Mononuclear cell (primary cell): ENCODE results near the gene TBC1D22A. TPM values are rescaled to one million over a fixed set of nuclear protein-coding genes. Genes with fewer than 3 reads are reported as not detected.

Source experiments
- H3K27me3 ChIP-seq: 2 replicates; pipeline ENCODE4 v1.6.0; 2011; ENCODE audit warnings: low read length, control low read depth; ENCODE audit not compliant: insufficient read depth
- H3K4me1 ChIP-seq: 2 replicates; pipeline ENCODE4 v1.5.1; 2011; ENCODE audit warnings: mild to moderate bottlenecking, low read length, control low read depth; ENCODE audit not compliant: insufficient read depth
- H3K4me3 ChIP-seq: 2 replicates; pipeline ENCODE4 v1.5.1; 2011; ENCODE audit warnings: mild to moderate bottlenecking, low read length, moderate library complexity
- H3K9me3 ChIP-seq: 2 replicates; pipeline ENCODE4 v1.5.1; 2011; ENCODE audit warnings: low read depth, mild to moderate bottlenecking, control low read depth, low read length
- total RNA-seq: library from RNA; depleted of rRNA; stranded (reverse); fragments of >200 nt; gene quantifications from one replicate; pipeline ENCODE4 v1.2.3, GENCODE V29; 2012

TBC1D22A gene
- total RNA-seq, 1 donor: 14.1 TPM

DNA sequence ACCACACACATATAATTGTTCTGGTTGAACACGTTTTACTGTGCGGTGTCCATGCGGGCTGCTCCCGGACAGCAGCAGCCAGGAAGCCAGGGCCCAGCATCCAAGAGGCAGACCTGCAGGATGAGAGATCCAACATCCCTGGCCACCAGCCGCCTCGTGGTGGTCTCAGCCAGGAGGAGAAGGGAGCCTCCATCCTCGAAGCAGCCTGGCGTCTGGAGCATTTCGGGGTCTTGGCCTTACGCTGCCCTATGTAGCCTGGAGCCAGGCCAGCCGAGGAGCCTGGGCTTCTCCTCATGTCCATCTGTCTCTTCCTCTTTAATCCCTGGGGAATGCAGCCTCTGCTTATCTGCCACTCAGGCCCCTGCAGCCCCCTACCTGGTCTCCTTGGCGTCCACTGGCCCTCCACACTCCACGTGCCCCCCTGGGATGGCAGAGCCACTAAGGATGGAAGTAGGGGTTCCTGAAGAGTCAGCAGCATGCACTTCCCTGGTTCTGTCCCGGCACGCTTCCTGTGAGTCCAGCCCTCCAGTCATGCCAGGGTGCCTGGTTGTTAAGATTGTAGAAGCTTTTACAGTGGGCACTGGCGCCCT is 253.2 kb downstream of the TBC1D22A start:
- Histone ChIP-seq H3K4me3 (no peak overlapping the region), H3K9me3 (no peaks in the 10 kb centered on the region), H3K4me1 (no peaks in the 10 kb centered on the region), H3K27me3 (no peaks in the 10 kb centered on the region)

DNA sequence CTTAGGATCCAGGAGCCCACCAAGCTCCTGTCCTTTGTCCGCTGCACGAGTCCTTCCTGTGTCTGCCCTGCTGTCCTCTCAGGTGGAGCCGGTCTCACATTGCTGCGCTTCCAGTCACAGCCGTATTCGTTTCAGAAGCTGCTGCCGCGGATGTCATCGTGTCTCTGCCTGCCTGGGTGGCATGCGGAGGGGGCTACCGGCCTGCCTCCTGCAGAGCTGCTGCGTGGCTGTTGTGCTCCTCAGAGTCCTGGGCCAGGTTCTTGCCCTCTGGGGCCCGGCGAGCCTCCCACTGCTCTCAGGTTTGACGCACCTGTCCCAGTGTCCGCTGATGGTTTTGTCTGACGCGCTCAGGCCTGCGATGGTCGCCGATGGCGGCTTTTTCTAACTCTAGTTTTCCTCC is 254.2 kb downstream of the TBC1D22A start:
- no peak overlapping the region for H3K4me3 ChIP-seq
- no peaks in the 10 kb centered on the region for H3K4me1 ChIP-seq
- no peaks in the 10 kb centered on the region for H3K9me3 ChIP-seq
- H3K27me3 ChIP-seq: no peaks in the 10 kb centered on the region

DNA sequence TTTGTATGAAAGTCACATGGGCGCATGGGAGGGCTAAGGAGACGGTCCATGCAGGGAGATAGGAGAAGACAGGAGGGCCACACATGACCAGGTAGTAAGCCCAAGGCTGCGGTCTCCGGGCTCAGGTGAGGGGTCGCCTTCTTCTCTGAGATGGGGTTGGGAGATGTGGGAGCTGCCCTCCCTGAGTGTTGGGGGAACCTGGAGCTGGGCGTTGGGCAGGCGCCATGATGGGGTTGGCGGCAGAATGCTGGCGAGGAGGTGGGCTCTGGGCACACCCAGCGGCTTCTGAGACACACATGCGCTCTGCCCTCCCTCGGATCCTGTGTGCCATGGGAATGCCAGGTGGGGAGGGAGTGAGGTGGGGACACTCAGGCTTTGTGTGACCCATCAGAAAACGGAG is 254.8 kb downstream of the TBC1D22A start:
- H3K4me1 ChIP-seq: no peaks in the 10 kb centered on the region
- no peaks in the 10 kb centered on the region for H3K9me3 ChIP-seq
- H3K27me3 ChIP-seq: no peaks in the 10 kb centered on the region
- no peak overlapping the region for H3K4me3 ChIP-seq

GRCh38 chr22:47018010-47018910 is 255.8 kb downstream of the TBC1D22A start:
- no peaks in the 10 kb centered on the region for H3K9me3 ChIP-seq
- H3K27me3 ChIP-seq: no peaks in the 10 kb centered on the region
- no peaks in the 10 kb centered on the region for H3K4me1 ChIP-seq
- H3K4me3 ChIP-seq: no peak overlapping the region

GRCh38 chr22:47019012-47019790 is 256.8 kb downstream of the TBC1D22A start:
- H3K4me3 ChIP-seq: no peak overlapping the region
- H3K27me3 ChIP-seq: no peaks in the 10 kb centered on the region
- H3K9me3 ChIP-seq: no peaks in the 10 kb centered on the region
- no peaks in the 10 kb centered on the region for H3K4me1 ChIP-seq

- no peaks in the 10 kb centered on the region for H3K27me3 ChIP-seq
- H3K4me1 ChIP-seq: no peaks in the 10 kb centered on the region
- H3K4me3 ChIP-seq: no peak overlapping the region
- H3K9me3 ChIP-seq: no peaks in the 10 kb centered on the region
Observed at GRCh38 chr22:47020166-47020565, 257.7 kb downstream of the TBC1D22A start.

DNA sequence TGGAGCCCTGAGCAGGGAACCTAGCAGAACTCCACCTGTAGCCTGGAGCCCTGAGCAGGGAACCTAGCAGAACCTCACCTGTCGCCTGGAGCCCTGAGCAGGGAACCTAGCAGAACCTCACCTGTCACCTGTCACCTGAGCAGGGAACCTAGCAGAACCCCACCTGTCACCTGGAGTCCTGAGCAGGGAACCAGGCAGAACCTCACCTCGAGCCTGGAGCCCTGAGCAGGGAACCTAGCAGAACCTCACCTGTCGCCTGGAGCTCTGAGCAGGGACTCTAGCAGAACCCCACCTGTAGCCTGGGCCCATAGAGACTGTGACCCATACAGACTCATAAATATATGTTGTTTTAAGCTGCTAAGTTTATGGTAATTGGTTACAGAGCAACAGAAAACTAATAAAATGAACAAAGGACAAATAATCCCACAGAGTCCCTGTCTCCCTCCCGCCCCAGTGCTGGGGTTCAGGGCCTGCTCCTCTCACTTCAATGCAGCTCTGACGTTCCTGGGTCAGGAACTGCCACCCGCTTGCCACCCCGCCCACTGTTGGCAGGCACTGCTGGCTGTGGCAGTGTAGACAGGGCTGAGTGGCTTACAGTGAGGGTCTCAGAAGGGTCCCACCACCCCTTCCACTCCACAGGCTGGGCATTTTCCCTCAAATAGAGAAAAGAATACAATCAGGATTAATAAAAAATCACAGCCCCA is 259.1 kb downstream of the TBC1D22A start:
- Histone ChIP-seq H3K9me3 (no peaks in the 10 kb centered on the region), H3K4me1 (no peaks in the 10 kb centered on the region), H3K27me3 (no peaks in the 10 kb centered on the region), H3K4me3 (no peak overlapping the region)

DNA sequence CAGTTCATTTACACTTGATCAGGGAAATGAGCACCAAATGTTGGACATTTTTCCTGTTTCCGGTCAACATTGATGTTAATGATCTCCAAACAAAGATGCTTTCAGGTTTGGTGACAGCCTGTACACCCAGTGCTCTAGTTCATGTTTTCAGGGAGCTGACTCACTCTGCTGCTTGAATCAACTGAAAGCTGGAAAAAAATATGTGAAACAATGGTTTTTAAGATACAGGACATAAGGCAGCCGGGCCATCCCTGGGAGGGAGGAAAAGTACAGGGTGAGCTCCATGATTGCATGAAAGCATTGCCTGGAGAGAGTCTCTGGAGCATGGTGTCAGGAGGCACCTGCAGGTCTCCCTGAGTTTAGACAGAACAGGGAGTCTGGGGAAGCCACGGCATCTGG is 259.6 kb downstream of the TBC1D22A start:
- Histone ChIP-seq H3K27me3 (no peaks in the 10 kb centered on the region), H3K4me1 (no peaks in the 10 kb centered on the region), H3K9me3 (no peaks in the 10 kb centered on the region), H3K4me3 (no peak overlapping the region)

DNA sequence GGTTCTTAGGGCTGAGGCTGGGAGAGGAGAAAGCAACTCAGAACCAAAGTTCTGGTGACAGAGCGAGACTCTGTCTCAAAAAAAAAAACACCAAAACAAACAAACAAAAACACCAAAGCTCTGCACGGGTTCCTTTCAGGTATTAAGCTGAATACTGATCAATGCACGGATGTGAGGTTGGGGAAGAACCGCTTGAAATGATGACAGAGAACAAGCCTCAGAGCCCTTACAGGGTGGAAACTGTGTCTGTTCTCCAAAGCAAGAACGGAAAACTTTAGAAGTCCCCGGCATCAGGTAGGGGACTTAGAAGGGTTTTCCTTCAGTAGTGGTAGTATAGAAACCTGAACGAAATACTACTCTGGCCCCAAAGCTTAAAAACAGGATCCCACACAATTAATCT is 260.0 kb downstream of the TBC1D22A start:
- Histone ChIP-seq H3K27me3 (no peaks in the 10 kb centered on the region), H3K9me3 (no peaks in the 10 kb centered on the region)

GRCh38 chr22:47023871-47024270 is 261.4 kb downstream of the TBC1D22A start:
- Histone ChIP-seq H3K4me1 (no peaks in the 10 kb centered on the region), H3K27me3 (no peaks in the 10 kb centered on the region), H3K4me3 (no peak overlapping the region), H3K9me3 (no peaks in the 10 kb centered on the region)

More for the DNA sequence above, 260.0 kb downstream of the TBC1D22A start:
- no peaks in the 10 kb centered on the region for H3K4me1 ChIP-seq
- no peak overlapping the region for H3K4me3 ChIP-seq

DNA sequence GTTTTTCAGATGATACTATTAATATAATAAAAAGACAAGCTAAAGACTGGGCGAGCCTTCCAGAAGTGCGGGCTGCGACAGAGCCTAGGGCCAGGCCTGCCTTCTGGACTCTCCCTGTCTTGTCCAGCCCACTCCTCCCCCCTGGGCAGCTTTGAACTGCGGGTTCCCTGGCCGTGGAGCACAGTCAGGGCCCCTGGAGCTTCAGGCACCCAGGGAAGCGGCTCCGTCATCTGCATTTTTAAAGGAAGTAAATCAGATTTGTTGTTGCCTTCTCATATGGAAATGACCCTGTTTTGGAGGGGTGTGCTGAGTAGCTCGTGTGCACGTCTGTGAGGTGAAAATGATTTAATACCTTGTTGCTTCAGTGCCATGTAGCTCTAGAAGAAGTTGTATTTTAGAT is 265.3 kb downstream of the TBC1D22A start:
- no peaks in the 10 kb centered on the region for H3K4me1 ChIP-seq
- no peaks in the 10 kb centered on the region for H3K27me3 ChIP-seq
- no peaks in the 10 kb centered on the region for H3K9me3 ChIP-seq
- H3K4me3 ChIP-seq: no peak overlapping the region

GRCh38 chr22:47029244-47030074 is 267.0 kb downstream of the TBC1D22A start:
- Histone ChIP-seq H3K4me3 (no peak overlapping the region), H3K4me1 (no peaks in the 10 kb centered on the region), H3K27me3 (no peaks in the 10 kb centered on the region), H3K9me3 (no peaks in the 10 kb centered on the region)

DNA sequence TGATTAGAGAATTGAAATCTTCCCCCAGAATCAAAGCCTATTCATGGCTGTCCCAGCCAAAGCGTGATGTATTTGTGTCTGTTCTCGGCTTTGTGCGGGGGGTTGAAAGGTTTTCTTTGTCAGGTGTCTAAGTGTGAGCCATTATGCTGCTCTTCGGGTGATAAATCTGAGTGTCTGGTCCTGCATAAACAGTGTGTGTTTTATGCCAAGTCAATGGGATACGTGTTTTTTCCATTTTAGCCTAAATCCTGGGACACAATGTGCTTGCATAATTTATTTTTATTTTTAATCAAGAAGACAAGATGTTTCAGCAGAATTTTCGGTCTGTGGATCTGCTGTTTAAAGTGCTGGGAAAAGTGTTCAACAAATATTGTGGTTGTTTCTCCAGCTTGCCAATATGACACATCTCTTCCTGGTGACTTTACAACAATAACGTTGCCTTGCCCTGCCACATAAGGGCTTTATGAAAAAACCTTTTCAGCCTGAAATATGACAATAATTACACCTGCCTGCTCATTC is 267.8 kb downstream of the TBC1D22A start:
- H3K4me3 ChIP-seq: no peak overlapping the region
- no peaks in the 10 kb centered on the region for H3K9me3 ChIP-seq
- H3K27me3 ChIP-seq: no peaks in the 10 kb centered on the region
- H3K4me1 ChIP-seq: no peaks in the 10 kb centered on the region
